IMR-90 (cell line): ENCODE measurements around the gene PROB1. TPM values are rescaled to one million over a fixed set of nuclear protein-coding genes. Genes with fewer than 3 reads are reported as not detected.

ENCODE experiments used
- ATAC-seq: fragments of 200-7000 bp; cut with Tn5 transposase; 2 replicates; pipeline ENCODE4 v1.9.1; 2020; ENCODE audit warnings: low read depth, mild to moderate bottlenecking, moderate library complexity
- BruUV-seq: library from RNA; stranded (reverse); fragments of 400-500 nt; replicated peaks from 2 replicates; lab custom pipeline; 2021; lab: Mats Ljungman, UMichigan
- CTCF ChIA-PET: fragments of 300-600 bp; formaldehyde crosslinking; extraction: SDS; loops from one replicate; lab custom pipeline; 2021; ENCODE audit warnings: antibody characterized with exemption; lab: Yijun Ruan, JAX
- POLR2A ChIA-PET: fragments of 300-600 bp; sonication (Branson Sonifier 250); formaldehyde crosslinking; loops from one replicate; lab custom pipeline; 2022; ENCODE audit warnings: antibody characterized with exemption; ENCODE audit not compliant: unreplicated experiment; lab: Charles Lee
- DNase-seq: peaks from one replicate; pipeline ENCODE4 v3.0.0; 2013
- H2AFZ ChIP-seq: replicated peaks from 2 replicates; pipeline ENCODE3; 2013; ENCODE audit warnings: low read length, mild to moderate bottlenecking; ENCODE audit not compliant: poor library complexity
- H2AK5ac ChIP-seq: 2 replicates; pipeline ENCODE4 v1.6.1; 2013; ENCODE audit warnings: low read depth, low read length, inconsistent platforms
- H2AK9ac ChIP-seq: replicated peaks from 2 replicates; pipeline ENCODE3; 2013; ENCODE audit warnings: mild to moderate bottlenecking, low read depth, low read length, moderate library complexity; ENCODE audit not compliant: poor library complexity
- H2BK120ac ChIP-seq: 2 replicates; pipeline ENCODE4 v1.6.1; 2013; ENCODE audit warnings: low read depth, low read length, inconsistent platforms
- H2BK15ac ChIP-seq: 3 replicates; pipeline ENCODE4 v1.6.1; 2013; ENCODE audit warnings: low read depth, low read length, inconsistent platforms
- H2BK20ac ChIP-seq: 2 replicates; pipeline ENCODE4 v1.6.1; 2013; ENCODE audit warnings: low read depth, mild to moderate bottlenecking, inconsistent platforms, low read length, moderate library complexity
- H2BK5ac ChIP-seq: 2 replicates; pipeline ENCODE4 v1.6.1; 2013; ENCODE audit warnings: mild to moderate bottlenecking, low read depth, low read length, inconsistent platforms; ENCODE audit not compliant: poor library complexity, severe bottlenecking
- H3K14ac ChIP-seq: replicated peaks from 2 replicates; pipeline ENCODE4 v1.6.1; 2013; ENCODE audit warnings: low read depth, low read length, inconsistent platforms
- H3K18ac ChIP-seq: 2 replicates; pipeline ENCODE4 v1.6.1; 2013; ENCODE audit warnings: low read depth, low read length, control low read depth
- H3K23ac ChIP-seq: 2 replicates; pipeline ENCODE4 v1.6.1; 2013; ENCODE audit warnings: low read depth, low read length, inconsistent platforms
- H3K27ac ChIP-seq: 2 replicates; pipeline ENCODE4 v1.5.1; 2013; ENCODE audit warnings: mild to moderate bottlenecking, control low read depth, low read length; ENCODE audit not compliant: insufficient read depth
- H3K27me3 ChIP-seq: 2 replicates; pipeline ENCODE4 v1.6.1; 2013; ENCODE audit warnings: low read length; ENCODE audit not compliant: control insufficient read depth, insufficient read depth
- H3K36me3 ChIP-seq: 2 replicates; pipeline ENCODE4 v1.6.1; 2013; ENCODE audit warnings: low read length, mixed read lengths; ENCODE audit not compliant: control insufficient read depth, insufficient read depth
- H3K4ac ChIP-seq: 2 replicates; pipeline ENCODE4 v1.6.1; 2013; ENCODE audit warnings: low read depth, low read length, inconsistent platforms
- H3K4me1 ChIP-seq: 2 replicates; pipeline ENCODE4 v1.6.1; 2013; ENCODE audit warnings: low read length, mixed read lengths; ENCODE audit not compliant: control insufficient read depth, insufficient read depth
- H3K4me2 ChIP-seq: 2 replicates; pipeline ENCODE4 v1.6.1; 2013; ENCODE audit warnings: low read depth, mild to moderate bottlenecking, control low read depth, low read length, moderate library complexity
- H3K4me3 ChIP-seq: 2 replicates; pipeline ENCODE4 v1.5.1; 2013; ENCODE audit warnings: low read depth, mild to moderate bottlenecking, control low read depth, low read length, moderate library complexity; ENCODE audit not compliant: insufficient read depth
- H3K56ac ChIP-seq: 2 replicates; pipeline ENCODE4 v1.6.1; 2013; ENCODE audit warnings: low read length, inconsistent platforms; ENCODE audit not compliant: insufficient read depth; ENCODE audit errors: extremely low read depth
- H3K79me1 ChIP-seq, 2 experiments: 2 replicates each; pipeline ENCODE4 v1.6.1; 2013; ENCODE audit warnings: low read length in 2 of 2, inconsistent platforms in 1 of 2, low read depth in 1 of 2
- H3K9ac ChIP-seq: 2 replicates; pipeline ENCODE4 v1.6.1; 2013; ENCODE audit warnings: low read depth, low read length, control low read depth
- H3K9me1 ChIP-seq: 2 replicates; pipeline ENCODE4 v1.6.1; 2013; ENCODE audit warnings: low read length, inconsistent platforms; ENCODE audit not compliant: insufficient read depth
- H3K9me3 ChIP-seq: 2 replicates; pipeline ENCODE4 v1.6.1; 2013; ENCODE audit warnings: low read length; ENCODE audit not compliant: control insufficient read depth, insufficient read depth
- H4K20me1 ChIP-seq: 2 replicates; pipeline ENCODE4 v1.6.1; 2013; ENCODE audit warnings: low read length, inconsistent platforms; ENCODE audit not compliant: insufficient read depth
- H4K5ac ChIP-seq: 2 replicates; pipeline ENCODE4 v1.6.1; 2013; ENCODE audit warnings: mild to moderate bottlenecking, low read depth, low read length, control low read depth
- H4K8ac ChIP-seq, 2 experiments: 2 replicates each; pipeline ENCODE4 v1.6.1; 2013; ENCODE audit warnings: low read depth in 2 of 2, low read length in 2 of 2, control low read depth in 1 of 2, inconsistent platforms in 1 of 2
- H4K91ac ChIP-seq: 2 replicates; pipeline ENCODE4 v1.6.1; 2013; ENCODE audit warnings: low read depth, low read length, inconsistent platforms; ENCODE audit not compliant: insufficient read depth
- BHLHE40 ChIP-seq: fragments of 150-350 bp; IDR thresholded peaks from 2 replicates; pipeline ENCODE4 v1.6.1; 2016; ENCODE audit warnings: mild to moderate bottlenecking, low read depth, low read length
- CEBPB ChIP-seq: IDR thresholded peaks from 2 replicates; pipeline ENCODE4 v1.6.1; 2012; ENCODE audit warnings: low read depth, low read length, improper control_type of control experiment
- CHD1 ChIP-seq: IDR thresholded peaks from 2 replicates; pipeline ENCODE4 v1.6.1; 2012; ENCODE audit warnings: low read depth, low read length, improper control_type of control experiment
- FOS ChIP-seq: fragments of 150-350 bp; IDR thresholded peaks from 2 replicates; pipeline ENCODE4 v1.6.1; 2016; ENCODE audit warnings: low read depth, low read length
- MAFK ChIP-seq: IDR thresholded peaks from 2 replicates; pipeline ENCODE4 v1.6.1; 2012; ENCODE audit warnings: low read depth, low read length, improper control_type of control experiment
- MAZ ChIP-seq: IDR thresholded peaks from 2 replicates; pipeline ENCODE4 v1.6.1; 2012; ENCODE audit warnings: low read depth, mild to moderate bottlenecking, low read length, improper control_type of control experiment, moderate library complexity, borderline replicate concordance
- MXI1 ChIP-seq: IDR thresholded peaks from 2 replicates; pipeline ENCODE4 v1.6.1; 2012; ENCODE audit warnings: low read depth, mild to moderate bottlenecking, low read length, moderate library complexity, borderline replicate concordance
- NFE2L2 ChIP-seq: fragments of 150-350 bp; IDR thresholded peaks from 2 replicates; pipeline ENCODE4 v1.6.1; 2016; ENCODE audit warnings: low read depth, mild to moderate bottlenecking, low read length
- POLR2A ChIP-seq: IDR thresholded peaks from 2 replicates; pipeline ENCODE4 v1.6.1; 2012; ENCODE audit warnings: mild to moderate bottlenecking, low read depth, low read length
- RAD21 ChIP-seq: IDR thresholded peaks from 2 replicates; pipeline ENCODE4 v1.6.1; 2012; ENCODE audit warnings: low read length, improper control_type of control experiment
- RCOR1 ChIP-seq: IDR thresholded peaks from 2 replicates; pipeline ENCODE4 v1.6.1; 2012; ENCODE audit warnings: mild to moderate bottlenecking, low read length, improper control_type of control experiment; ENCODE audit not compliant: insufficient replicate concordance
- RFX5 ChIP-seq: IDR thresholded peaks from 2 replicates; pipeline ENCODE4 v1.8.0; 2012; ENCODE audit warnings: low read depth, mild to moderate bottlenecking, low read length, moderate library complexity
- SMC3 ChIP-seq: fragments of 150-350 bp; IDR thresholded peaks from 2 replicates; pipeline ENCODE4 v1.6.1; 2016; ENCODE audit warnings: low read depth, mild to moderate bottlenecking, antibody characterized with exemption, low read length, moderate library complexity
- WGBS, 2 experiments: methylation state at CpG; one replicate each; pipeline versions ENCODE4 v1.1.5 to v1.1.7; 2013; ENCODE audit warnings: missing lambda C conversion rate in 2 of 2; ENCODE audit not compliant: insufficient read length in 1 of 2; ENCODE audit errors: extremely low coverage in 2 of 2; 5-methylcytosine and 5-hydroxymethylcytosine counted together
- dilution Hi-C: fragments of 300-500 bp; cut with HindIII; formaldehyde crosslinking; loops from one replicate; pipeline ENCODE4 v1.14.3; 2018; ENCODE audit warnings: low sequenced_read_pairs; ENCODE audit not compliant: unreplicated experiment
- in situ Hi-C: fragments of 300-500 bp; cut with MboI; formaldehyde crosslinking; loops from 3 replicates; pipeline ENCODE4 v1.14.3; 2019; ENCODE audit warnings: low sequenced_read_pairs, inconsistent platforms, mixed read lengths
- intact Hi-C: fragments of 100-400 bp; cut with micrococcal nuclease; formaldehyde crosslinking; loops from 2 replicates; pipeline ENCODE4 v1.10.0; 2022
- polyA plus RNA-seq, 3 experiments: library from polyadenylated mRNA; depleted of rRNA; stranded (reverse); fragments of >200 nt; gene quantifications; 2 replicates each; pipeline ENCODE4 v1.2.3, GENCODE V29; 2012; ENCODE audit warnings: low replicate concordance in 1 of 3
- total RNA-seq: library from RNA; depleted of rRNA; stranded (reverse); fragments of >200 nt; gene quantifications from 2 replicates; pipeline ENCODE4 v1.2.3, GENCODE V29; 2012
- TF ChIP-seq, protein P1 (sequence below): fragments of 150-350 bp; IDR thresholded peaks from 2 replicates; pipeline ENCODE4 v1.6.1; 2017; ENCODE audit warnings: mild to moderate bottlenecking, antibody characterized with exemption, low read length, low read depth
- TF ChIP-seq, protein P2 (sequence below): fragments of 150-350 bp; IDR thresholded peaks from 2 replicates; pipeline ENCODE4 v1.6.1; 2016; ENCODE audit warnings: low read depth, mild to moderate bottlenecking, low read length, moderate library complexity, borderline replicate concordance
- TF ChIP-seq, protein P3 (sequence below): conservative IDR thresholded peaks from 2 replicates; pipeline ENCODE4 v1.5.1; 2012; ENCODE audit warnings: mild to moderate bottlenecking, low read depth, low read length, improper control_type of control experiment

The PROB1 gene
- total and polyA plus RNA-seq, 2 of the 4 experiments (the other 2 are of a cell fraction) = under 0.01 to 0.38 TPM

DNA sequence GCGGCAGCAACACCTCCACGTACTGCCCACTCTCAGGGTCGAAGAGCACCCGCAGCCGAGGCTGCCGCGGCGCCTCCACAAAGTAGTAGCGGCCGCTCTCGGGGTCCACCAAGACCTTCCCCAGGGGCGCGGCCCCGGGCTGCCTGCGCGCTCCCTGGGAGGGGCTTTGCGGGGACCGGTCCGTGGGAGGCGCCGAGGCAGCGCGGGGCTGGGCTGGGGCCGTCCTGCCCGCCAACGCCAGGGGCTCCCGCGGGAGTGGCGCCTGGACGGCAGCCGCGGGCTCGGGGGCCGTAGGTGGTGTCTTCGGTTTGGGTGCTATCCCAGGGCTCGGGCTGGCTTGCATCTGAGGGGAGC is 2.6 kb downstream of the PROB1 start:
- BruUV-seq = no TSS peak
- Histone ChIP-seq H2AK5ac (no peak overlapping the region), H3K9ac (no peak overlapping the region), H4K91ac (no peak overlapping the region), H4K8ac (no peak overlapping the region), H3K56ac (no peak overlapping the region), H4K5ac (no peak overlapping the region), H4K20me1 (no peaks in the 10 kb centered on the region), H2BK20ac (no peak overlapping the region), H2AFZ (peak overlapping the region; percentile 86), H3K27ac (no peak overlapping the region), H3K4me2 (no peak overlapping the region), H3K4me1 (peaks cover 5% of the 10 kb centered on the region; the same call in 1 of the 2 replicates), H3K27me3 (peaks cover 28% of the 10 kb centered on the region), H3K14ac (no peak overlapping the region), H3K9me1 (no peaks in the 10 kb centered on the region), H2AK9ac (no peak overlapping the region), H2BK5ac (no peak overlapping the region), H3K23ac (no peak overlapping the region), H3K36me3 (no peaks in the 10 kb centered on the region), H3K4ac (no peak overlapping the region), H2BK120ac (no peak overlapping the region), H2BK15ac (no peak overlapping the region), H3K18ac (no peak overlapping the region), H3K9me3 (peaks cover 16% of the 10 kb centered on the region; the same call in 1 of the 2 replicates), H3K4me3 (peak overlapping the region; percentile 26; the same call in 1 of the 2 replicates), H3K79me1 (no peaks in the 10 kb centered on the region)
- in situ Hi-C loops = no loop called here
- no peak for DNase-seq
- intact Hi-C loops = no loop called here
- TF ChIP-seq, protein P1, sequence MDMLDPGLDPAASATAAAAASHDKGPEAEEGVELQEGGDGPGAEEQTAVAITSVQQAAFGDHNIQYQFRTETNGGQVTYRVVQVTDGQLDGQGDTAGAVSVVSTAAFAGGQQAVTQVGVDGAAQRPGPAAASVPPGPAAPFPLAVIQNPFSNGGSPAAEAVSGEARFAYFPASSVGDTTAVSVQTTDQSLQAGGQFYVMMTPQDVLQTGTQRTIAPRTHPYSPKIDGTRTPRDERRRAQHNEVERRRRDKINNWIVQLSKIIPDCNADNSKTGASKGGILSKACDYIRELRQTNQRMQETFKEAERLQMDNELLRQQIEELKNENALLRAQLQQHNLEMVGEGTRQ = no peak
- TF ChIP-seq MAFK (no peak), MXI1 (no peak), NFE2L2 (no peak), SMC3 (no peak), FOS (no peak), CEBPB (no peak), RCOR1 (no peak), MAZ (no peak), CHD1 (no peak), RFX5 (no peak), BHLHE40 (no peak), POLR2A (no peak), RAD21 (no peak)
- TF ChIP-seq, protein P2, sequence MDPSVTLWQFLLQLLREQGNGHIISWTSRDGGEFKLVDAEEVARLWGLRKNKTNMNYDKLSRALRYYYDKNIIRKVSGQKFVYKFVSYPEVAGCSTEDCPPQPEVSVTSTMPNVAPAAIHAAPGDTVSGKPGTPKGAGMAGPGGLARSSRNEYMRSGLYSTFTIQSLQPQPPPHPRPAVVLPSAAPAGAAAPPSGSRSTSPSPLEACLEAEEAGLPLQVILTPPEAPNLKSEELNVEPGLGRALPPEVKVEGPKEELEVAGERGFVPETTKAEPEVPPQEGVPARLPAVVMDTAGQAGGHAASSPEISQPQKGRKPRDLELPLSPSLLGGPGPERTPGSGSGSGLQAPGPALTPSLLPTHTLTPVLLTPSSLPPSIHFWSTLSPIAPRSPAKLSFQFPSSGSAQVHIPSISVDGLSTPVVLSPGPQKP = no peak
- TF ChIP-seq, protein P3, sequence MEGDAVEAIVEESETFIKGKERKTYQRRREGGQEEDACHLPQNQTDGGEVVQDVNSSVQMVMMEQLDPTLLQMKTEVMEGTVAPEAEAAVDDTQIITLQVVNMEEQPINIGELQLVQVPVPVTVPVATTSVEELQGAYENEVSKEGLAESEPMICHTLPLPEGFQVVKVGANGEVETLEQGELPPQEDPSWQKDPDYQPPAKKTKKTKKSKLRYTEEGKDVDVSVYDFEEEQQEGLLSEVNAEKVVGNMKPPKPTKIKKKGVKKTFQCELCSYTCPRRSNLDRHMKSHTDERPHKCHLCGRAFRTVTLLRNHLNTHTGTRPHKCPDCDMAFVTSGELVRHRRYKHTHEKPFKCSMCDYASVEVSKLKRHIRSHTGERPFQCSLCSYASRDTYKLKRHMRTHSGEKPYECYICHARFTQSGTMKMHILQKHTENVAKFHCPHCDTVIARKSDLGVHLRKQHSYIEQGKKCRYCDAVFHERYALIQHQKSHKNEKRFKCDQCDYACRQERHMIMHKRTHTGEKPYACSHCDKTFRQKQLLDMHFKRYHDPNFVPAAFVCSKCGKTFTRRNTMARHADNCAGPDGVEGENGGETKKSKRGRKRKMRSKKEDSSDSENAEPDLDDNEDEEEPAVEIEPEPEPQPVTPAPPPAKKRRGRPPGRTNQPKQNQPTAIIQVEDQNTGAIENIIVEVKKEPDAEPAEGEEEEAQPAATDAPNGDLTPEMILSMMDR = no peak
- CTCF ChIA-PET = interaction anchor here (1.3 kb wide), 1 partner anchor 120 kb away, joined by 3 read pairs; no protein-coding TSS in a partner anchor
- no peak; the same call in 1 of the 2 replicates for ATAC-seq
- POLR2A ChIA-PET = no interaction called here
- 18% methylated on average over 33 of the region's 36 CpGs; no CpG with 5 or more reads in 1 of the 2 experiments for WGBS, 2 experiments
- dilution Hi-C loops = no loop called here
